Hematopoietic multipotent progenitor cell treated with erythropoietin and hydrocortisone succinate and interleukin-3 and kit ligand, for 6 days (in vitro differentiated cells): Measurements from ENCODE around the gene CHRNA4.

ENCODE experiments used
- DNase-seq: peaks from one replicate; pipeline ENCODE4 v3.0.0-alpha.2; 2015

Gene CHRNA4

DNA sequence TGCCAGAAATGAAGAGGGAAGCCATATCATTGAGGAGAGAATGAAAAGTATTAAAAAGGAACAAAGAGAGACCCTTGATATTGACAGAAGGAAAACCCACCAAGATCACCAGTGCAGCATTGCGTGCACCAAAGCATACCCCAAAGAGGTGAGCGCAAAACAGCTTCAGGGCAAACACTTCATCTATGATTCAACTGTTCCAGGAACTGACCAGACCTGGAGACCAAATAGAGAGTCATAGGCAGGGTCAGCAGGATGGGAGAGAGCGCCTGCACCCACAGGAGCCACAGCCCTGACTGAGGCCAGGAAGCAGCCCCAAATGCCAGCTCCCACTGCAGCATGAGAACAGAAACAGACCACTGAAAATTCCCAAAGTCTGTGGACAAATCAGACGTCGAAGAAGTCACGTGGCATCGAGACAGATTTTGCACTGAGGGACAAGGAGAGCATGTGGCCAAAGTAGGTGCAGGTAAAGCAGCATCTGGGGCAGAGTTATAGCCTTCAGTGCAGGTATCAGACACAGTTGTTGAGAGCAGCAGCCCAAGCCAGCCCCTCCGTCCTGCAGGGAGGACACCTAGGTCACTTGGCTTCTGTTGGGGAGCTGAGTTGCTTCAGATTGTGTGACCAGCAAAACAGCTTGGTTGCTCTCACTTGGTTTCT lies 29.3 kb downstream of the CHRNA4 start:
- DNase-seq = no peak

DNA sequence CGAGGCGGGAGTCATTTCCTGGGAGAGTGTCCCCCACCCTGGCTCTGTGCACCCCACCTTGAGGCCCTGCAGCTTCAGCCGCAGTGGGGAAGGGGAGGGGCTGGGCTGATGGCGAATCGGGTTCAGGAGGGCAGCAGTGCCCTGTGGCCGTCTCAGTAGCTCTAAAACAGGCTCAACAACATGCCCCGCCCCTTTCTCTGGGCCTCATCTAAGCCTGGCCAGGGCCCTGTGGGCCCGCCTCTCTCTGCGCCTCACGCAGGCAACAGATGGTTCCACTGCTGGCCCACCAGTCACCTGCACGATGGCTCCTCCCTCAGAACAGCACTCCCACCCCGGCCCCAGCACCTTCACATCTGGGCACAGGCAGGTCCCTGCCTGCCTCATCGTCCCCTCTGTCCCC lies 30.2 kb downstream of the CHRNA4 start:
- no peak for DNase-seq

DNA sequence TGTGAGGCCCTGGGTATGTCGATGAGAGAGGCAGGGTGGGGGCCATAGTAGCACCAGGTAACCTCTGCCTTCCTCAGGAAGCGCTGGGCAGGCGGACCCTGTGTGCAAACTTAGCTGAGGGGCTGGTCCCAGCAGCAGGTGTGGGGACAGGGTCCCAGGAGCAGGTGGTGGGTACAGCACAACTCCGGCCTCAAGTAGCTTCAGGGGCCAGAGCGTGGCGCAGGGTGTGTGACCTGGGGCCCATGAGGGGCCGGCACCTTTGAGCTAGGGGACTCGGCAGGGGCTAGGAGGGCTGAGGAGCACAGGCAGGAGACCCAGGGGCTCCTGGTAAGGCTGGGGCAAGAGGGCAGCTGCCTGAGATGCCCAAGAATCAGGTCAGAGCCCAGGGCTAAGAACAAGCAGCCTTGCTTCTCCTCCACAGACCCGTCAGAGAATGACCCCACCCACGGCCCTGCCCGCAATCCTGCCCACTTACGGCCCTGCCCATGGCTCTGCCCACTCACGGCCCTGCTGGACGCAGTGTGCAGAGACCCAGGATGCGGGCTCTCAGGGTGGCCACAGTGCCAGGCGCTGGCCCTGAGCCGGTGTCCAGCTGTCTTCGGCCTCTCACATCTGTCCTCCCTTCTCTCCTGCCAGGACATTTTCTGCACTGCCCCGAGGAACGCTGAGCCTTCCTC lies 30.9 kb downstream of the CHRNA4 start:
- DNase-seq = no peak

DNA sequence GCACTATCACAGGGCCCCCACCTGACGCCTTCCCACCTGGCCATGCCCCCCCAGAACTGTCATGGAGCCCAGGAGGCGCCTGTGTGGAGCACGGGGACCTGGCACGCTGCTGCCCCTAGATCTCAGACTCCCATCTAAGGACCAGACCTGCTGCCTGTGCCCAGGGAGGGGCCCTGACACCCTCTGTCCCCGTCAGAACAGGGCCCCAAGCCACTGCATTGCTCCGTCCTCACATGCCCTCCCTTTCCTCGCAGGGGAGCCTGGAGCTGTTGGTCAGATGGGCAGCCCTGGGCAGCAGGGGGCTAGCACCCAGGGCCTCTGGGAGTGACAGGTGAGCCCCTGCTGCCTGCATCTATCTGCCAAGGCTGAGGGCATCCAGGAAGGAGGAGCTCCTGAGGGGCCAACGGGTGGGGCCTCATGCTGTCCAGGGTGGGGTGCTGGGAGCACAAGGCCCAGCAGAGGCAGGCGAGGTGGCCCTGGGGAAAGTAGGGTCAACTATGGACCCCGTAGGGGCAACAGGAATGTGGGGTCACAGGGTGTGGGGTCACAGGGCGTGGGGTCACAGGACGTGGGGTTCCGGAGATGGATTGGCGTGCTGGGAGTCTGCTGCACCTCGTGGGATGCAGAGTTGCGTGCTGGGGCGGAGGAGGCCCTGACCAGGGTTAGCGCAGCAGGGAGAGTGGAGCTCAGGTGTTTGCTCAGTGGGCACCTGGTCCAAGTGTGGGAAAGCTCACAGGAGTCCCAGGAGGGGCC lies 31.6 kb downstream of the CHRNA4 start:
- no peak for DNase-seq

DNA sequence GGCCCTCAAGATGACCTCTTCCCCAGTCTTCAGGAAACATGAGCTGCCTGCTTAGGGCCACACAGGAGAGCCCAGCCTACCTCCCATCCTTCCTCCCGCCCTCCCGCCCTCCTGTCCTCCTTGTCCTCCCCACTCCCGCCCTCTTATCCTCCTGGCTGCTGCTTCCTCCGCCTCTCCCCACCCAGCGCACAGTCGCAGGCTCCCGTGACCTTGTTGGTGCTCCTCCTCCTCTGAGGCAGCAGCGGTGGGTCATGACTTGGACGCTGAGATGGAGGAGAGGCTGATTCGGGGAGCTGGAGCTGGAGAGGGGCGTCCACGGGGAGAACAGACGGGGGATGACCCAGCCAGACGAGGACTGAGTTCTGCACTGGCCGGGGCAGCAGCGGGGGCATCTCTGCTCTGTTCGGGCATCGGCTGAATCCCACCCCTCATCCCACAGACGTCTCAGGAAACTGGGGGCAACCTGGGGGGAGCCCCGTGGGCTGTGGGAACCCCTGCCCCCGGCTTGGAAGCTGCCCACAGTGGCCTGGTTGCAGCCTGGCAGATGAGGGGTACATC lies 32.4 kb downstream of the CHRNA4 start:
- no peak for DNase-seq

DNA sequence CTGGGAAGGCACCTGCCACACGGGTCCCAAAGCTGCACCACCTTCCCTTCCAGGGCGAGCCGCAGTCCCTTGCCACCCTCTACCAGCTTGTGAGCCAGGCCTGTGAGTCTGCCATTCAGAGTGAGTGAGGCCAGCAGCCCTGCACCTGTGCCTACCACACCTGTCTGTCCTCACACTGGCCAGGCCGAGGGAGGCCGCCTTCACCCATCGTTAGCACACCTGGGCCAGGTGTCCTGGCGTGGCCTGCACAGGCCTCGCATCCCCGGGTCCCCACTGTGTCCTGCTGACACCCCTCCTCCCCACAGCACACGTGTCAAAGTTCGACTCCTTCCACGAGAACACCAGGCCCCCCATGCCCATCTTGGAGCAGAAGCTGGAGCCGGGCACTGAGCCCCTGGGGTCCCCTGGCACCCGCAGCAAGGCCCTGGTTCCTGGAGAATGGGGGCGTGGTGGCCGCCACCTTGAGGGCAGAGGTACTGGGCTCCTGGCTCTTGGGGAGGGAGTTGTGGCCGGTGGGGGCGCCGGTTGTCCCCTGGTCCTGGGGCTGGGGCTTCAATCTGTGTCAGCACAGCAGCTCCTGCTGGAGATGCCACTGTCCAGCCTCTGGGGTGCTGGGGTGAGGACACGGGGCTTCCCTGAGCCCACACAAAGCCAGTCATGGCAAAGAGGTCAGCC lies 33.0 kb downstream of the CHRNA4 start:
- DNase-seq = no peak

DNA sequence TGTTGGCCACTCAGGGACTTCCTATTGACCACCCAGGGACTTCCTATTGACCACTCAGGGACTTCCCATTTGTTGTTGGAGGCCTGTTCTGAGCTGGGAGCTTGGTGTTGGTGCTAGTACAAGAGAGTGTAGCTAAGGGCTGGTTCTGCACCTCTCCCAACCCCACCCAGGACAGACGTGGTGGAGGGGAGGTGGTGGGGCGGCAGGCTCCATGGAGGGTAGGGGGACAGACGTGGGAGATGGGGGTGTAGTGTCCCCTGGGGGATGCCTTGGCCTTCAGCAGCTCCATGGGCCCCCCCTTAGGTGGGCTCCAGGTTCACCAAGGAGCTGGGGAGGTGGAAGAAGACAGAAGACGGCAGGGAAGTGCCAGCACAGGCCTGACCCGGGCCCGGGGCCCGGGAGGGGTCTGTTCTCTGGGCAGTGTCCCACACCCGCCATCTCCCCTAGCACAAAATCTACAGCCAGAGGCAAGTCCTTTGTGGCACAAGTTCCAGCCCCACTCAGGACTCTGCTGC lies 33.9 kb downstream of the CHRNA4 start:
- DNase-seq = no peak

DNA sequence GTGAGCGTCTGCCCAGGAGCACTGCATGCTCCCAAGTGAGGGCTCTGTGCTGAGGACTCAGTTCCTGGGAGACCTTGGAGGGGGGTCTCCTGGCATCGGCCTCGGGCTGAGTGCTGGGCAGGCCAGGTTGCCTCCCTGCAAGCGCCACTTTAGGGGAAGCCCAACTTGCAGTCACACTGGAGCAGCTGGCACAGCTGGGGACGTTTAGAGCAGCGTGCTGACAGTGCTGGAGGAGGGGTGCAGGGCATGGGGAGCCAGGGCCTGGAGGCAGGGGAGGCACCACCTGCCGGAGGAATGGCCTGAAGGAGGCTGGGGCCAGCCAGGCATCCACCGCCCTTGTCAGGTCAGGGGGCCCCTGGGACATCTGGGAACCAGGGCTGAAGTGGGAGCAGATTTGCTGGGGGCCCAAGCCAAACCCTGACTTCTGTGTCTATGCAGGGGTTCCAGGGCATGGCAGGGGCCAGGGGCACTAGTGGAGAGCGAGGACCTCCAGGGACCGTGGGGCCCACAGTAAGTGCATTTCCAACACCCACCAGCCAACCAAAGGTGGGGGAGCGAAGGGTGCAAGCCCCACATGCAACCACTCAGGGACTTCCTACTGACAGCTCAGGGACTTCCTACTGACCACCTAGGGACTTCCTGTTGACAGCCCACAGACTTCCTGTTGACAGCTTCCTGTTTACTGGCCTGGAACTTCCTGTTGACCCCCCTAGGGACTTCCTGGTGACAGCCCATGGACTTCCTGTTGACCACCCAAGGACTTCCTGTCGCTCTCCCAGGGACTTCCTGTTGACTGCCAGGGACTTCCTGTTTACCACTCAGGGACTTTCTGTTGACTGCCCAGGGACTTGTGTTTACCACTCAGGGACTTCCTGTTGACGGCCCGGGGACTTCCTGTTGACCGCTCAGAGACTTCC lies 34.6 kb downstream of the CHRNA4 start:
- DNase-seq = no peak

DNA sequence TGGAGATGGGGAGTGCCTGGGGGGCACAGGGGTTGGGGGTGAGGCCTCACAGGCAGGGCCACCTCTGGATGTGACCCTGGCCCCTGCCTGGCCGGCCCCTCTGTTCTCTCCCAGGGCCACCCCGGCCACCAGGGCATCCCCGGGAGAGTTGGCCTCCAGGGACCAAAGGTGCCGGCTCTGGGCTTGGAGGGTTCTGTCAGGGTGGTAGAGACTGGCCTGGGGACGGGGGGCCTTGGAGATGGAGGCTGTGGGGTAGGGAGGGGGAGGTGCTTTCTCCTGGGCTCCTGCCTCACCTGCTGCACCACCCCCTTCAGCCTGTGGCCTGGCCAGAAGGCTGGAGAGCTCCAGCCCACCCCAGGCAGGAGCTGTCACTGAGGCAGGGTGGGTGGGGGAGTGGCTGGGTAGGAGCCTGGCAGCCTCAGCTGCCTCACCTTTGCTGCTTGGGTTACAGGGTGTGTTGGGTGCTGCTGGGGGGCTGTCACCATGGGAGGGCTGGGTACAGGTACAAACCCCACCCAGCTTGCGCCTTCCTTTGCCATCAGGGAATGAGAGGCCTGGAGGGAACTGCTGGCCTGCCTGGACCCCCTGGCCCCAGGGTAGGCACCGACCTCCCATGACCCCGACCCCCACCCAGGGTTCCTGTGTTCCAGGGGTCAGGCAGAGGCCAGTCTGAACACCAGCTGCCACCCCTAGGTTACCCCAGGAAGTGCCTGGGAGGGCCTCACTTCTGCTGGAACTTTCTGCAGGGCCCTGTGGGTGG lies 35.4 kb downstream of the CHRNA4 start:
- DNase-seq = no peak

DNA sequence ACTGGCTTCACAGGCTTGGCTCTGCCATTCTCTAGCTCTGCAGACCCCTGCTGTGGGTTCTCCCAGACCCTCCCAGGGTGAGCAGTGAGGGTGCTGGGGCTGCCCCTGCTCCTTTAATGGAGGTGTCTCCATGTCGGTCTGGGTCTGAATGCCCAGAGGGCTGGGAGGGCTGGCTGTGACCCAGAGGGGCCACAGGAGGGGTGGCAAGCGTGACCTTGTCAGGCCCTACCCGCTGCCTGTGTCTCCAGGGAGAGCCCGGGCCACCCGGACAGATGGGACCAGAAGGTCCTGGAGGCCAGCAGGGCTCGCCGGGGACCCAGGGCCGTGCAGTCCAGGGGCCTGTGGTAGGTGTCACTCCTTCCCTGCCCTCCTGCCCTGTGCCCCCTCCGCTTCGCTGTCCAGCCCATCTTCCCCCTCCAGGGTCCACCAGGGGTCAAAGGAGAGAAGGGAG lies 36.1 kb downstream of the CHRNA4 start:
- no peak for DNase-seq

DNA sequence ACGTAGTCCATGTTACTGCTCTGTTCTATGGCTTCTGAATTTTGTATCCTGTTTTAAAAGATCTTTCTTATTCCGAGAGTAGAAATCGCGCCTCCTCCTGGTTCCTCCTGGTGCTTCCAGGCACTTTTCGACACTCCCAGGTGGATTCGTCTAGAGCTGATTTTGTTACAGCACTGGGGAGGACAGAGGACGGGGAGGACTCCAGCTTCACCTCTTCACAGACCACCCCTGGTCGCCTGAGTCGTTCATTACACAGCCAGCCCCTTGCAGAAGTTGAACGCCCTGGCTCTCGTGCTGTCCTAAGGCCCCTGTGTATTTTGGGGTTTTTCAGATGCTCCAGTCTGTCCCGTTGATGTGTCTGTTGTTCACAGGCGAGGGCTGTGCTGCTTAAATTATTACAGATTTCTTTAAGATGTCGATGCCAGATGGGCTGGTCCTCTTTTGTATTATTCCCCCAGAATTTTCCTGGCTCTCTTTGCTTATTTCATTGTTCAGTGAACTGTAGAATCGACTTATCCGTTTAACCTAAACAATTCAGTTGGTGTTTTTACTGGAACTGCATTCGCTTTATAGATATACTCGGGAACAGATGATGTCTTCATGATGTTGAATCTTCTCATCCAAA lies 37.7 kb downstream of the CHRNA4 start:
- DNase-seq = no peak

DNA sequence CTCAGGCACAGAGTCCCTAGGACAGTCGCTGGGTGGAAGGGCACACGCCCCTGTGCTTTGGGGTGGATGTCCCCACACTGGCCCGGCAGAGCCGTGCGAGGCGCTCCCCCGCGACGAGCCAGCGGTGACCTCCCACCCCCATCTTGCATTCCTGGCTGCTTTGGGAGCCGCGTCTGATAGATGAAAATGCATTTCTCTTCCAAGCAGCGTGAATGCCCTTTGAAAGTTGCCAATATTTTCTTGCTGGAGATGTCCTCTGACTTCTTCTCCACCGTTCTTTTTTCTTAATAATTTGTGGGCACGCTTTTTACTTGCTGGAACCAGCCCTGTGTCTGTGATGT lies 38.2 kb downstream of the CHRNA4 start:
- no peak for DNase-seq

DNA sequence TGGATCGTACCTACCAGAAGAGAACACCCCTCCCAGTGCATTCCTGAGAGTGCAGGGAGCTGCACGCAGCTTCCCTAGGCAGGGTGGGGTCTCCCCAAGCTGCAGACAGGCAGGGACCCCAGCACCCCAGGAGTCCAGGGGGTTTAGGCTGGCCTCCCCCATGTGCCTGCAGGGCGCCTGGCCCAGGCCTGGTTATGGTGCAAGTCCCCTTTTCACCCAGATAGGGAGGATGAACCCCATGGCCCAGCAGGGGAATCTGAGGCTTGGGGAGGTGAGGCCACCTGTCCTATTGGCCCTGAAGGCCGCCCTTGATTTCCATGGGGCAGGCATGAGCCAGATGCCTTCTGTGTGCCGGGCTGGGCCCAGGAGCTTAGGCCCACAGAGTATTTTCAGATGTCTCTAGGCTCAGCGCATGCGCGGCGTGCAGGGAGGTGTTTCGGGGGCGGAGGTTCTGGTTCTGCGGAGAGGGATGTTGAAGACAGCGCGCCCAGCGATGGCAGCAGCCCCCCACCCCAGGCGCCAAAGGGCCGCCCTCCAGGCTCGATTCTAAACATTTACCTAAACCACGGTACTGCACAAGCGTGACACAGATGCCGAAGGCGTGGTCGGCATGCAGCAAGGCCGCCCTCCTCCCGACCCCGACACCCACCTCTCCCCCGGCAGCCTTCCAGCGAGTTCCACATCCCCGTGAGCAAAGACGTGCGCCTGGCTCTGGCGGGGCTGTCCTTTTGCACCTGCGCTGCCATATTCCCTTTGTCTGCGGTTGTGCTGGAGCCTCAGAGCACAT lies 38.8 kb downstream of the CHRNA4 start:
- DNase-seq = no peak

DNA sequence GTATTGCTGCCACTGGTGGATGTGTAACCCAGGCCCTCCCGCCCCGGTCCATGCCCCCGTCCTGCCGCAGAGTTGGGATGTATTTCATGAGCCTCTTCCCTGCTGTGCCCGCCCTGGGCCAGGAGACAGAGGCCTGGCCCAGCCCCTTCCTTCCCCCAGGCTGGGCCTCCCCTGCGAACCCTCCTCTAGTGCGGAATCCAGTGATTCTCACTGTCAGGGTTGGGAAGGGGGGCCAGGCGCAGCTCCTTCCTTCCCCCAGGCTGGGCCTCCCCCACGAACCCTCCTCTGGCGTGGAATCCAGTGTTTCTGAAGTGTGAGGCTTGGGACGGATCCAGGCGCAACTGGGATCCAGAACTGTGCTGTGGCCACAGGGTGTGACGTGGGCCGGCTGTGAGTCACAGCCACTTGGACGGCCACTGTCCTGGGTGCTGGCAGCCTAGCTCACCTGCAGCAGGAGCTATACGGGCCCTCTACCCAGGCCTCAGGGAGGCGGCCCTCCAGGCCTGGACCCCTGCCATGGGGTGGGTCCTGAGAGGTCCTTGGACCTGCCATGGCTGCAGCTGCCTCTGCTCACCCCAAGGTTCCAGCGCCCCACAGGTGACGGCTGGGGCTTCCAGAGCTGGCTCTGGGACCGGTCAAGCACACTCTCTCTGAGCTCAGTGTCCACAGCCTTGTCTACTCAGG lies 39.9 kb downstream of the CHRNA4 start:
- DNase-seq = no peak

DNA sequence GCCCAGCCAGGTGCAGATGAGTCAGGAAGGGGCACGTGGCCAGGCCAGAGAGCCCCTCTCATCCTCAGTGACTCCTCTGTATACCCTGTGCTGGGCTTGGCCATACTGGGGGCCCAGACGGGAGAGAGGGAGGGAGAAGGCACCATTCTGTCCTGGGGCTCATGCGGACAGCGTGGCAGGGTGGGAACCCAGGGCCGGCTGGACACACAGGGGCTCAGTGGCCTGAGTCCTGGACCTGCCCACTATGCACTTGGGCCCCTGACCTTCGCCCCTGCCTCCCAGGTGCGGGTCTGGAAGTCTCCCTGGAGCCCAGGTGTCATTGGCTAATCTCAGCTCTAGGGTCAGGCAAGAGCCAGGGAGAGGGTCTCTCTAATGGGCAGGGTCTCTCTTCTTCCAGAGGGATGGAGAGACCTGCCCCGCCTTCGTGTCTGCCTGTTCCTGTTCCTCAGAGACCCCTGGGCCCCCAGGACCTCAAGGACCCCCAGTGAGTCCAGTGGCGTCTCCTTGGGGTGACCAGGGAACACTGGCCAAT lies 40.5 kb downstream of the CHRNA4 start:
- no peak for DNase-seq

DNA sequence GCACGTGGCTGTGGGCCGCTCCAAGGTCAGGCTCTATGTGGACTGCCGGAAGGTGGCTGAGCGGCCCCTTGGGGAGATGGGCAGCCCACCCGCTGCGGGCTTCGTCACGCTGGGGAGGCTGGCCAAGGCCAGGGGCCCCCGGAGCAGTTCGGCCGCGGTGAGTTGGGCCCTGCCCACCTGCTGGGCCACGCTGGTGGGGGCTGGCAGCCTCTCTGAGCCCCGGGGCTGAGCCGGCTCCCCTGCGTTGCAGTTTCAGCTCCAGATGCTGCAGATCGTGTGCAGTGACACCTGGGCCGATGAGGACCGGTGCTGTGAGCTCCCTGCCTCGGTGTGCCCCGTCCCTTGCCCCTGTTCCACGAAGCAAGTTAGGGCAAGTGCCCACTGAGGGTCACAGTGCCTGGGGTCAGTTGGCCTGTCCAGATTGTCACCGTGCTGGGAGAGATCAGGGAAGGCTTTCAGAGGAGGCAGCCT lies 41.1 kb downstream of the CHRNA4 start:
- no peak for DNase-seq

DNA sequence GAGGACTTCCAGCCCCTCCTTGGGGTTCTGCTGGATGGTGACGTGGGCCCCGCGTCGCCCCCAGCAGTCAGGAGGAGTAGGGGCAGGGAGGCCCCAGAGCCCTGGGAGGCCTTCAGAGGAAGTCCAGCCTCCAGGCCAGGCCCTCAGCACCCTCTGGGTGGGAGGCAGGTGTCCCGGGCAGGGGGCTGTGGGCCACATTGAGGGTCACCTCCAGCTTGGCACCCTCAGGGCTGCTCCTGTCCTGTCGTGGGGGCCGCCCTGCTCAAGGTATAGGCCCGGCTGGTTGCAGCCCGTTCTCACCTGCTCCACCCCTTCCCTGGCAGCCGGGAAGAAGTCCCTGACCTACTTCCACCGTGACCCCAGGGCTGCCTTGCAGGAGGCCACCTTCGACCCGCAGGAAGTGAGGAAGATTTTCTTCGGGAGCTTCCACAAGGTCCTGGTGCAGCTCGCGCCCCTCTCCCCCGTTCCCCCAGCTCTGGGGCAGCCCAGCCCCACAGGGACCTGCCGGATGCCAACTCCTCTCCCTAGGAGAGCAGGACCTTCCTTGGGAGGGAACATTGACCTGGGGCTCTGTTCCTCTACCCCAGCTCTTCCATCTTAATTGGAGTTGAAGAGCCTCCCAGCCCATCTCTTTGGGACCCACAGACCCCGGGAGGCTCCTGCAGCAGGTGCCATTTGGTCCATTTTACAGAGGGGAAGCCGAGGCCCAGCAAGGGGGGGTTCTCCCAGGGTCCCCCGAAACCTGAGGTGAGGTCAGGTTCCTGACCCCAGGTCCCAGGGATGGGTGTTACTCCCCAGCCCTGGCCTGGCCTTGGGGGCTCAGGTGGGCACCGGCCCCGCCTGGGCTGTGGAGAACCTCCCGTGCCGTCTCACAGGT lies 41.7 kb downstream of the CHRNA4 start:
- no peak for DNase-seq
